Effector CD8-positive, alpha-beta T cell (primary cell): ENCODE results near the gene TBL3.
A peak's percentile ranks its signal among the peaks of the same experiment; 100 is the strongest.
"Not testable (repeated sequence)": the region's sequence is repeated elsewhere in the genome, so short reads cannot be mapped to it uniquely, and the experiment has no call there.

Source experiments
- DNase-seq: peaks from one replicate; lab custom pipeline; 2025; lab: John Stamatoyannopoulos, UW

Gene TBL3

GRCh38 chr16:1999866-2000514, 28.1 kb downstream of the TBL3 start:
- no peak for DNase-seq

- no peak for DNase-seq
These were observed 29.2 kb downstream of the TBL3 start for GRCh38 chr16:2001035-2001434.

GRCh38 chr16:2001456-2002355, 29.9 kb downstream of the TBL3 start:
- no peak for DNase-seq

- no peak for DNase-seq
These were observed 30.8 kb downstream of the TBL3 start for GRCh38 chr16:2002406-2003230.

GRCh38 chr16:2003231-2003826, 31.5 kb downstream of the TBL3 start:
- no peak for DNase-seq

- DNase-seq = peak; percentile 72
These were observed 32.2 kb downstream of the TBL3 start for GRCh38 chr16:2003827-2004641.

- DNase-seq = no peak
These were observed 33.1 kb downstream of the TBL3 start for GRCh38 chr16:2004795-2005517.

GRCh38 chr16:2005646-2006045, 33.8 kb downstream of the TBL3 start:
- DNase-seq = no peak

GRCh38 chr16:2006317-2006716, 34.5 kb downstream of the TBL3 start:
- DNase-seq = no peak

- no peak for DNase-seq
These were observed 35.4 kb downstream of the TBL3 start for GRCh38 chr16:2007081-2007836.

- DNase-seq = no peak
These were observed 36.2 kb downstream of the TBL3 start for GRCh38 chr16:2008009-2008526.

GRCh38 chr16:2008631-2009163, 36.8 kb downstream of the TBL3 start:
- peak; percentile 21 for DNase-seq

- no peak for DNase-seq
These were observed 37.4 kb downstream of the TBL3 start for GRCh38 chr16:2009164-2009711.

GRCh38 chr16:2009791-2010510, 38.1 kb downstream of the TBL3 start, which contains the start of gene ZNF598:
Gene ZNF598, minus strand, starts transcription at chr16:2009821.
- DNase-seq = peak; percentile 57

GRCh38 chr16:2011726-2012125, 39.9 kb downstream of the TBL3 start:
- DNase-seq = not testable (repeated sequence)

- no peak for DNase-seq
These were observed 41.7 kb downstream of the TBL3 start for GRCh38 chr16:2013527-2013926.

GRCh38 chr16:2015117-2015946, 43.5 kb downstream of the TBL3 start:
- no peak for DNase-seq
